ENCODE data around the gene APBA3.

Gene APBA3

GRCh38 chr19:3788996-3789778 is 27.7 kb upstream of the APBA3 start:
- DNase-seq, result no peak

DNA sequence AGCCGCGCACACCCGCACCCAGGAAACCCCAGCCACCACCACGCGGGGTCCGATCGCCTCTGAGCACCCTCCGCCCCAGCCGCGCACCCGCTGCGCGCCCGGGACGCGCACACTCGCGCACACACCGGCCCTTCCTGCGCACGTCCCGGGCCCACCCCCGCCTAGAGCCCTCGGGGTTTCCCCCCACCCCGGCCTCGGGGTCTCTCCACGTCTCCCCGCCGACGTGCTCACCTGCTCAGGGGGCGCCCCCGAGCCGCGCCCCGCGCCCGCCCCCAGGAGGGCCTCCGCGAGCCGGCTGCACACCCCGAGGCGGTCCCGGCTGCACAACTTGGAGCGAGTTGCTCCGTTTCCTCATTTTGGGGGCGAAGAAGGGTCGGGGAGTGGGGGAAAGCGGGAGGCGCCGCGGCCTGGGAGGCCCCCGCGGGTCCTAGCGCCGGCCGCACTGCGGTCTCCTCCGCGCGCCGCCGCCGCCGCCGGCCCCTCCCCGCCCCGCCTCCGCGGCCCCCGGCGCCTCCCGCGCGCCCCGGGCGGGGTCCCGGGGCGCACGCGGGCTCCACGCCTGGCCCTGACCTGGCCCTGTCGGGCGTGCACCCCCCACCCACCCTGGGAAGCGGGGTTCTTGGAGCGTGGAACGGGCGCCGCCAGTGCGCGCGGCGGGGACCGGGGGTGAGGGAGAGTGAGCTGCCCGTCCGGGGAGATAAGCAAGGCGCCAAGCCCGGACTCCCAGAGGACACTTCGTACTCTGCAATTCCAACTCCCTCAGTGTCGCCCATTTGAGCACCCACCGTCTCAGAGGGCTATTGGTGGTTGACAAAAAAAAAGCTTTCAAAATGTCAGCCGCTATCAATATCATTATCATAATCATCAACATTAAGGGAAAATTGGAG is 24.7 kb upstream of the APBA3 start, which contains the start of gene MATK:
TSS of gene MATK (minus strand) at position 444 of the 887 bp plus-strand sequence. CDS start 1,246 bp downstream, outside the sequence.
- DNase-seq, result peak; percentile 31 to 38

GRCh38 chr19:3785451-3785937 is 24.0 kb upstream of the APBA3 start:
- peak; percentile 31 to 33 for DNase-seq

GRCh38 chr19:3784607-3785450 is 23.3 kb upstream of the APBA3 start:
- no peak for DNase-seq

DNA sequence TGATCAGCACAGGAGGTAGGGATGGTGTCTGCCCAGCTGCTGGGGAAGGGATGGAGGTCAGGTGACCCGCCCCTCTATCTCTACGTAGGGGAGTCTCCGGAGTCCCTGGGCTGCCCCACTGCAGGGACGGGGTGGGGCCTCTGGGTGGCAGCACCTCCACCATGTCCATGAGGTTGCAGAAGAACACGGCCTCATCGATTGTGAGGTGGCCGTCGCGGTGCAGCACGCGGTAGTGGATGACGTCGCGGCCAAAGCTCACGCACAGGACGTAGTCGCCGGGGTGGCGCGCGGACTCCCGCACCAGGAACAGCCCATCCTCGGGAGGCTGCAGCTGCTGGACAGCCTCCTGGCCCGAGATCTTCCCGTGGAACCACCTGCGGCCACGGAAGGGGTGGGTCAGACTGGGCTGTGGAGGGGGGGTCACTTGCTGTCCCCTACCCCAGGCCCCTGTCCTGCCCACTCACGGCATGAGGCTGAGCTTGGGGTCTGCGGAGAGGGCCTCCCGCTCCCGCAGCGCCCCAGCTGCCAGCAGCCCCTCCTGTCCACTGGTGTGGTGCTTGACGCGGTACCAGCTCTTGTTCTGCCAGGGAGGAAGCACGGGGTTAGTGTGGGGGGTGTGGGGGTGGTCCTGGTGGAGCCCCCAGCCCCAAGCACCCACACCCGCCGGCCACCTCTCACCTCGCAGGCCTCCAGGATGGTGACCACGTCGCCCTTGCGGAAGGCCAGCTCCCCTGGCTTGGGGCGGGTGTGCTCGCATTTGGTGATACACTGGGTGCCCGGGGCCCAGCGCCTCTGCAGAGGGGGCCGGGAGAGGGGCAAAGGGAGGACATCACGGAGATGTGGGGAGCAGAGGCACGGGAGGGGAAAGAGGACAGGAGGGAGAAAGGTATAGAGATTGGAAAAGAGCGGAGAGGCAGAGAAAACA is 22.4 kb upstream of the APBA3 start:
- DNase-seq, result peak; percentile 43 to 54

GRCh38 chr19:3782903-3783302 is 21.4 kb upstream of the APBA3 start:
- no peak for DNase-seq

DNA sequence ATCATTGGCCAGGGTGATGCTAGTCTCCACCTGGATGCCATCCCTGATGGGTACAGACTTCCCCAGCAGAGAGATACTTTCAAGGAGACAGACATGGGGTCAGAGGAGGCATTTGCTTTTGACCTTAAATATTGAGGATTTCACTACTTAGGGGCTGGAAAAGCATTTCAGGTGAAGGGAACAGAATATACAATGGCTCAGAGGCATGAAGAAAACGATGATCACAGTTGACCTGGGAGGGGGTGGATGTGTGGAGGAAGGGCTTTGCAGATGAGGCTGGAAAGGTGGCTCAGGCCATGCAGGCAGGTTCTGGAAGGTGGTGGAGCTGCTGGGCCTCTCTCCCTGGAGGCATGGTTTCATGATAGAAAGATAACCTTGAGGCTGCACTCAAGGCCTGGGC is 20.8 kb upstream of the APBA3 start:
- DNase-seq, result no peak

DNA sequence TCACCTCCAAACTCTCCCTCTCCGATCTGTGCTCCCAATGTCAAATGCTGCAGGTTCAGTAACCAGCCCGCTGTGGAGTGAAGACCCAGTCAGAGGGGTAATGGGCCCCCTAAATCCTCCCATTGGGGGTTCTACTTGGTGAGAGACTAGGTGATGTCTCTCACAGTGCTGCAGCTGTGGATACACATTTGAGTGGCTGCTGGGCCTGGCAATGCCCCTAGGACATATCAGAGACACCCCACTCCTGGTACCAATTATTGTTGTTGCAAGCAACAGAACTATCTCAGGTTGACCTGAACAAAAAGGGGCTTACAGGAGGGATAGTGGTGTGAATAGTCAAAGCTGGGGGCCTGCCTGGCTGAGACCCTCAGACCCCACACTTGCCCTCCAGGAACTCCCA is 20.1 kb upstream of the APBA3 start:
- no peak for DNase-seq

GRCh38 chr19:3780786-3781304 is 19.4 kb upstream of the APBA3 start:
- DNase-seq, result no peak

DNA sequence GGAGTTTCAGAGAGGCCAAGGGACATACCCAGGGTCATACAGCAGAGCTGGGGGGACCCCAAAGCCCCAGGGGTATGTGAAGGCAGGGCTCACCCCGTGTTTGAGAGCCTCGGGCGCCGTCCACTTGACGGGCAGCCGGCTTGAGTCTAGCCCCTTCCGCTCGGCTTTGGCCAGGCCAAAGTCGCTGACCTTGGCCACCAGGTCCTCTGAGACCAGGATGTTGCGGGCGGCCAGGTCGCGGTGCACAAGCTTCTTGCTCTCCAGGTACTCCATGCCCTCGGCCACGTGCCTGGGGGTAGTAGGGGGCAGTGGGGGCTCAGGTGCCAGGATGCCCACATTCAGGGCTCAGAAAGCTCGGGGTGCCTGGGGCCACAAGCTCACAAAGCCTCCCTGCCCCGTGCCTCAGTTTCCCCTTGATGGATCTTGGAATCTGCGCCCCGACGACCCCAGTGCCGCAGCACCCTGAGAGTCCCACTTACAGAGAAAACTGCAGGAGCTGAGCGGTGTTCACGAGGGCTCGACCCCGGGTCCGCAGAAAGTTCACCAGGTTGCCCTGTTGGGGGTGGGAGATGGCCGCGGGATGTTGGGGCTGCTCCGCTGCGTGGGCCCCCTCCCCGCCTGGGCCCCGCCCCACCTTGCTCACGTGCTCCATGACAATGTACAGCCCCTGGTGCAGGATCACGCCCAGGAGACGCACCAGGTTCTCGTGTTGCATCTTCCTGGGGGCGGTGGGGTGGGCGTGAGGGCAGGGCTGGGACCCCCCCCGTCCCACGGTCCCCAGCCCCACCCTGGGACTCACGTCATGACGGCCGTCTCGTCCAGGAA is 17.6 kb upstream of the APBA3 start:
- no peak for DNase-seq

DNA sequence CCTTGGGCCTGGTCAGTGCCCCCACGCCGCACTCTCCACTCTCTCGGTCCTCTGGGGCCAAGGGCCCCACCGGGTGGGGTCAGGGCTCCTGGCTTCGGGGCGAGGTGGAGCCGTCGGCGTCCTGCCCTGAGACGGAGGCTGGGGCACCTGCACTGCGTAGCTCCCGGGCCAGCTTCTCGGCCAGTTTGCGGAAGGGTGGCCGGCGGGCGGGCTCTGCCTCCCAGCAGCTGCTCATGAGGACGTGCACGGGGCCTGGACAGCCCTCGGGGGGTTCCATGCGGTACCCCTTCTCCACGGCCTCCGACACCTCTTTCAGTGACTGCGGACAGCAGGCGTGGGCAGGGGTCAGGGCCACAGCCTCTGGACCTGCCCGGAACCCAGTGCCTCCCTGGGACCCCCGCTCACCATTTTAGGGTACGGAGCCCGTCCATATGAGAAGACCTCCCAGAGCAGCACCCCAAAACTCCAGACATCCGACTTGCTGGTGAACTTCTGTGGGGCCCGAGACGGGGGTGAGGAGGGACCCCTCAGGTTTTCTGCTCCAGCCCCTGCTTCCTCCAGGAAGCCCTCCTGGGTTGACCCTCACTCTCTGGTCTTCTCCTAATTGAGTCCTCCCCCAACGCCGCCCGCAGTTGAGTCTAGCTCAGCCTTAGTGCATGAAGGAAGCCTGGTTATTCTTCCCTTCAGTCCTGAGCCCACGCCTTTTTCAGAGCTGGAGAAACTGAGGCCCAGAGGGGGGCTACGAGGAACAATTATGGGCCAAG is 16.8 kb upstream of the APBA3 start:
- DNase-seq, result no peak

GRCh38 chr19:3776479-3777040 is 15.1 kb upstream of the APBA3 start:
- DNase-seq, result no peak

DNA sequence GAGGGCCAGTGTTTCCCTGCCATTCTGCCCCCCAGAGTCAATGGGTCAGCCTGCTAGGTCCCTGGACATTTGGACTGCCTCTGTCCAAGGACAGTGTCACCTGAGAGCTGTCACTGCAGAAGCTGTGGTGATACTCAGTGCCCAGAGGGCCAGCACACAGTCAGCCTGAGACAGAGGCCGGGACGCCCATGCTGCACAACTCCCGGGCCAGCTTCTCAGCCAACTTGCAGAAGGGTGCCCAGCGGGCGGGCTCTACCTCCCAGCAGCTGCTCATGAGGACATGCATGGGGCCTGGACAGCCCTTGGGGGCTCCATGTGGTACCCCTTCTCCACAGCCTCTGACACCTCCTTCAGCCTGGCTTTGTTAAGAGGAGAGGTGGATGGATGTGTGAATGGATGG is 14.3 kb upstream of the APBA3 start:
- no peak for DNase-seq

GRCh38 chr19:3775374-3775711 is 13.9 kb upstream of the APBA3 start:
- no peak for DNase-seq

DNA sequence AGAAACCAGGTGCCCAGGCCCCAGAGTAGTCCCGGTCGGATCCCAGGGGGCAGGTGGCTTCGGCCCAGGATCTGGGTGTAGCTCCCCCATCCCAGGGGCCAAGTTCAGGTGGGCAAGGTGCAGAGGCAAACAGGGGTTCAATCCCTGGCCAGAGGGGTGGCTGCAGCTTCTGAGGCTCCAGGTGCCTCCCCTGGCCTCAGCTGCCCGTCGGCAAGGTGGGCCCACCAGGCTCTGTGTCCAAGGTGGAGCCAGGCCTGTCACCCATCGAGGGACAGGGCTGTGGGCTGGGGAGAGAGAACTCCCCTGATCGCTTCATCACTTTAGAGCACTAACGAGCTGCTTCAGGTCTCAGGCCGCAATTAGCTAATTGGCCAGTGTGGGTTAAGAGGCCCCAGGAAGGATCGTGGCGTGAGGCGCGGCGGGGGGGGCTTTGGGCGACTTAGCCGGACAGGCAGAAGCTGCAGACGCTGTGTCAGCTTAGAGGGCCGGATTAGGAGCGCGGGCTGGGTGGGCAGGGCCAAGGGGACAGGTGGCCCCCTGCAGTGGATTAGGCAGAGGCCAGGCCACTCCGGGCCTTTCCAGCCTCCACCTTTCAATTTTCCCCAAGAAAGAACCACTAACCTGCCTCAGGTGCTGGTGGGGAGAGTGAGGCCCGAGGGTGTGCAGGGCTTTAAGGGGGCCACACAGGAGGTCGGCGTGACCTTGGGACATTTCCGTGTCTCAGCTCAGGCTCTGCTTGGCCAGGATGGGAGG is 13.3 kb upstream of the APBA3 start:
- no peak for DNase-seq

DNA sequence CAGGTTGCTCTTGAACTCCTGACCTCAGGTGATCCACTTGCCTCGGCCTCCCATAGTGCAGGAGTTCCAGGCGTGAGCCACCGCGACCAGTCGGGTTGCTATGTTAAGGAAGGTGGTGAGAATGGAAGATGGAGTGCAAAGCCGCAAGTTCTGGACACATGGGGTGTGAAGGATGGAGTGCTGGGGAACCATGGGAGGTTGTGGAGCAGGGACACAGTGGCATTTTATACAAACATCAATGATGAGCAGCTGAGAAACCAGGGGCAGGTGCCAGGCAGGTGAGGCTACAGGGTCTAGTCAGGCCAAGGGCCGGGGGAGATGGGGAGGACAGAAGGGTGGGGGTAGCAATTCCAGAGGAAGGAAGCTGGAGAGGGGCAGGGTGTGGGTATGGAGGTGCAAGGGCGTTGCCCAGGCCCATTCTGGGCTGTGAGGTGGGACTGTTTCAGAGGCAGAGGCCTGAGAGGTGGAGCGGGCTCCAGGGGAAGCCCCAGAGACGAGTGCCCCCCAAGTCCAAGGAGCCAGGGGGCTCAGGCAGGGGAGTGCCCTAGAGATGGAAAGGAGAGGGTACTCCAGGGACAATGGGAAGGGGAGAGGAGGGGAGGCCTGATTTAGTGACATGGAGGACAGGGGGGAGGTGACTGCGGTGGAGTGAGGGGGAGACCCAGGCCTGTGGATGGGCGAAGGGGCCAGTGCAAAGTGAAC is 12.5 kb upstream of the APBA3 start:
- no peak for DNase-seq

GRCh38 chr19:3771906-3772455 is 10.5 kb upstream of the APBA3 start, which contains the start of gene RAX2:
Gene RAX2, minus strand, starts transcription at chr19:3772228. Its CDS starts 486 bp downstream, at chr19:3771742.
- DNase-seq, result no peak

All from activated CD4-positive, alpha-beta T cell treated with anti-CD3 and anti-CD28 coated beads, Interleukin-2, amount 50 U/mL, for 48 hours (primary cell).